GM12878 (cell line): ENCODE data around the gene SLC6A11. TPM values are rescaled to one million over a fixed set of nuclear protein-coding genes. Genes with fewer than 3 reads are reported as not detected.

Experiments
- ATAC-seq: fragments of 200-7000 bp; cut with Tn5 transposase; 3 replicates; pipeline ENCODE4 v1.9.1; 2020; ENCODE audit warnings: mild to moderate bottlenecking, moderate library complexity
- BruUV-seq: library from RNA; stranded (reverse); fragments of 400-500 nt; replicated peaks from 2 replicates; lab custom pipeline; 2021; lab: Mats Ljungman, UMichigan
- CTCF ChIA-PET: fragments of 300-600 bp; sonication (Branson Sonifier 250); formaldehyde crosslinking; extraction: SDS; loops from one replicate; lab custom pipeline; 2021; ENCODE audit warnings: inconsistent platforms; lab: Yijun Ruan, JAX
- POLR2A ChIA-PET: fragments of 350-600 bp; formaldehyde crosslinking; extraction: SDS; loops from one replicate; lab custom pipeline; 2021; ENCODE audit warnings: inconsistent platforms; lab: Charles Lee
- RAD21 ChIA-PET: fragments of 300-600 bp; sonication (Branson Sonifier 250); formaldehyde crosslinking; loops from one replicate; lab custom pipeline; 2023; ENCODE audit warnings: antibody characterized with exemption; ENCODE audit not compliant: unreplicated experiment; lab: Charles Lee
- SMC1A ChIA-PET: fragments of 300-600 bp; sonication (Branson Sonifier 250); formaldehyde crosslinking; loops from one replicate; lab custom pipeline; 2023; ENCODE audit not compliant: unreplicated experiment, uncharacterized antibody; lab: Charles Lee
- DNase-seq: peaks from one replicate; pipeline ENCODE4 v3.0.0-alpha.2; 2011; ENCODE audit warnings: low read depth, low spot score
- FAIRE-seq: peaks from 3 replicates; lab custom pipeline; 2011; peaks lifted over from hg19 to GRCh38; lab: Jason Lieb, UNC
- H2AFZ ChIP-seq: 2 replicates; pipeline ENCODE4 v1.6.0; 2011; ENCODE audit warnings: low read depth, low read length, control low read depth; ENCODE audit not compliant: control insufficient read depth
- H3K27ac ChIP-seq: 2 replicates; pipeline ENCODE4 v1.5.1; 2011; ENCODE audit warnings: control low read depth; ENCODE audit not compliant: control insufficient read depth, insufficient read depth
- H3K27me3 ChIP-seq, 2 experiments: replicated peaks in 1 of 2; 2 replicates each; pipeline versions ENCODE4 v1.6.0 to v1.6.1; 2011; ENCODE audit warnings: low read length in 1 of 2; ENCODE audit not compliant: control insufficient read depth in 2 of 2, insufficient read depth in 2 of 2
- H3K36me3 ChIP-seq, 2 experiments: 2 replicates each; pipeline ENCODE4 v1.5.1; 2011; ENCODE audit warnings: low read length in 1 of 2; ENCODE audit not compliant: control insufficient read depth in 2 of 2, insufficient read depth in 2 of 2
- H3K4me1 ChIP-seq: 2 replicates; pipeline ENCODE4 v1.6.1; 2011; ENCODE audit warnings: mild to moderate bottlenecking, low read length, moderate library complexity, mixed read lengths; ENCODE audit not compliant: control insufficient read depth, insufficient read depth
- H3K4me2 ChIP-seq: 2 replicates; pipeline ENCODE4 v1.6.0; 2011; ENCODE audit warnings: control low read depth; ENCODE audit not compliant: control insufficient read depth, insufficient read depth
- H3K4me3 ChIP-seq: fragments of 200-600 bp; sonication (generic); 2 replicates; pipeline ENCODE4 v1.5.1; 2016
- H3K79me2 ChIP-seq: 2 replicates; pipeline ENCODE4 v1.6.0; 2011; ENCODE audit warnings: low read length; ENCODE audit not compliant: control insufficient read depth, insufficient read depth
- H3K9ac ChIP-seq: 2 replicates; pipeline ENCODE4 v1.8.0; 2011; ENCODE audit warnings: low read length, control low read depth, mixed read lengths; ENCODE audit not compliant: control insufficient read depth, insufficient read depth
- H3K9me3 ChIP-seq: replicated peaks from 3 replicates; pipeline ENCODE4 v1.5.1; 2011; ENCODE audit warnings: mild to moderate bottlenecking, low read length; ENCODE audit not compliant: control insufficient read depth, insufficient read depth
- H4K20me1 ChIP-seq: 2 replicates; pipeline ENCODE4 v1.6.0; 2011; ENCODE audit not compliant: control insufficient read depth, insufficient read depth
- BMI1 ChIP-seq: fragments of 450-650 bp; IDR thresholded peaks from 2 replicates; pipeline ENCODE4 v1.6.1; 2016; ENCODE audit warnings: mild to moderate bottlenecking, moderate library complexity, borderline replicate concordance
- CBFB ChIP-seq: IDR thresholded peaks from 2 replicates; pipeline ENCODE4 v1.6.1; 2016; ENCODE audit warnings: antibody characterized with exemption, low read depth
- EZH2 ChIP-seq: IDR thresholded peaks from 2 replicates; pipeline ENCODE4 v1.6.1; 2012; ENCODE audit warnings: low read depth, mild to moderate bottlenecking, control low read depth, inconsistent platforms, low read length, borderline replicate concordance; ENCODE audit not compliant: control insufficient read depth
- HDGF ChIP-seq: fragments of 450-650 bp; IDR thresholded peaks from 2 replicates; pipeline ENCODE4 v1.6.1; 2016; ENCODE audit warnings: antibody characterized with exemption
- RB1 ChIP-seq: fragments of 450-650 bp; formaldehyde crosslinking; IDR thresholded peaks from 2 replicates; pipeline ENCODE4 v1.6.1; 2017; ENCODE audit warnings: mild to moderate bottlenecking, borderline replicate concordance
- RFX5 ChIP-seq: IDR thresholded peaks from 2 replicates; pipeline ENCODE4 v1.6.1; 2011; ENCODE audit warnings: low read depth, low read length, improper control_type of control experiment
- RUNX3 ChIP-seq: IDR thresholded peaks from 2 replicates; pipeline ENCODE4 v1.6.1; 2012; ENCODE audit warnings: low read length, inconsistent platforms
- SUPT20H ChIP-seq: IDR thresholded peaks from 2 replicates; pipeline ENCODE4 v1.6.1; 2011; ENCODE audit warnings: low read depth, mild to moderate bottlenecking, low read length, moderate library complexity, borderline replicate concordance; ENCODE audit not compliant: control insufficient read depth
- TCF12 ChIP-seq: IDR thresholded peaks from 2 replicates; pipeline ENCODE4 v1.6.1; 2011; ENCODE audit warnings: low read depth, mild to moderate bottlenecking, low read length
- ZNF207 ChIP-seq: fragments of 450-650 bp; IDR thresholded peaks from 2 replicates; pipeline ENCODE4 v1.6.1; 2014; ENCODE audit warnings: antibody characterized with exemption, mild to moderate bottlenecking, borderline replicate concordance
- ZNF274 ChIP-seq: IDR thresholded peaks from one replicate; pipeline ENCODE4 v1.8.0; 2011; ENCODE audit not compliant: insufficient read length, insufficient read depth
- ZNF622 ChIP-seq: fragments of 450-650 bp; IDR thresholded peaks from 2 replicates; pipeline ENCODE4 v1.6.1; 2017; ENCODE audit warnings: mild to moderate bottlenecking, inconsistent platforms
- WGBS: methylation state at CpG from one replicate; pipeline ENCODE4 v1.1.6; 2016; ENCODE audit warnings: low lambda C conversion rate; ENCODE audit not compliant: insufficient replicate concordance, insufficient coverage; ENCODE audit errors: missing lambda C conversion rate; 5-methylcytosine and 5-hydroxymethylcytosine counted together
- in situ Hi-C: fragments of 300-500 bp; cut with MboI; formaldehyde crosslinking; loops from 9 replicates; pipeline ENCODE4 v1.14.3; 2018; ENCODE audit warnings: mixed read lengths
- intact Hi-C: fragments of 100-400 bp; cut with micrococcal nuclease; formaldehyde crosslinking; loops from one replicate; pipeline ENCODE4 v1.14.2; 2022; ENCODE audit not compliant: unreplicated experiment
- polyA plus RNA-seq, 11 experiments: library from polyadenylated mRNA; depleted of rRNA in 4 of 11; unstranded in 6 of 11; stranded (reverse) in 5 of 11; fragments of >200 nt; fragmentation: Nextera tagmentation in 4 of 11; fragmentation: Illumina TruSeq in 1 of 11; extraction: Ambion mirVana in 4 of 11; extraction: Trizol in 1 of 11; gene quantifications; 1 replicate in 1 of 11; 2 replicates in 10 of 11; pipeline versions ENCODE4 v1.2.1 to v1.2.3, GENCODE V29; 2011 to 2016; ENCODE audit warnings: inconsistent platforms in 2 of 11, missing spikeins in 2 of 11, low read depth in 1 of 11
- total RNA-seq, 4 experiments: library from RNA; depleted of rRNA in 3 of 4; stranded (reverse); fragments of >200 nt in 3 of 4; fragmentation: Illumina TruSeq in 1 of 4; extraction: Trizol in 1 of 4; gene quantifications; 2 replicates each; pipeline versions ENCODE4 v1.2.1 to v1.2.3, GENCODE V29; 2013 to 2021
- TF ChIP-seq, protein P1 (sequence below), 3 experiments: IDR thresholded peaks in 2 of 3; conservative IDR thresholded peaks in 1 of 3; 2 replicates each; pipeline ENCODE4 v1.5.1; 2011; ENCODE audit warnings: low read depth in 3 of 3, low read length in 3 of 3, mild to moderate bottlenecking in 3 of 3, control low read depth in 2 of 3, moderate library complexity in 2 of 3, inconsistent platforms in 1 of 3, mixed read lengths in 1 of 3; ENCODE audit not compliant: control insufficient read depth in 2 of 3, insufficient read depth in 1 of 3; ENCODE audit errors: extremely low read depth in 1 of 3
- TF ChIP-seq, protein P2 (sequence below): fragments of 450-650 bp; IDR thresholded peaks from 2 replicates; pipeline ENCODE4 v1.6.1; 2016; ENCODE audit warnings: mild to moderate bottlenecking, moderate library complexity, borderline replicate concordance
- TF ChIP-seq, protein P3 (sequence below): IDR thresholded peaks from 2 replicates; pipeline ENCODE4 v1.6.1; 2011; ENCODE audit warnings: low read depth, low read length, improper control_type of control experiment, borderline replicate concordance
- TF ChIP-seq, protein P4 (sequence below): IDR thresholded peaks from 2 replicates; pipeline ENCODE4 v1.6.1; 2012; ENCODE audit warnings: low read length, inconsistent platforms

Gene SLC6A11
- total and polyA plus RNA-seq, 10 of the 15 experiments (the other 5 are each of a cell fraction or from before 2014, with no cell fraction given) = not detected

DNA sequence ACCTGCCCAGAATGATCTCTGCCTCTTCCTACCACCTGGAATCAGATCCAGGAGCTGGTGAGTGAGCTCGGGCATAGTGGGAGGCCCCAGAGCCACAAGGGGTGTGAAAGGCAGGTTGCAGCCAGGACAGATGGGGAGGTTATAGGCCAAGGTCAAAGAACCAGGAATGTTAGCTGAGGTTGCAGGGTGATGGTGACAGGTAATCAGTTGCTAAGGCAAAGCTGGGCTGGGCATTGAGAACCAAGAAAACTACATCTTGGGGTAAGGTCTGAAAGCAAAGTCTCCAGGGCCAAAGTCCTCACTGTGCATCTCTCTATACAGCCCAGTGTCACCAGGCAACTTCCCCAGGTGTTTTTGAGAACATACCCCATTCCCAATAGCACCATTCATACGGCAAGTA, 38.4 kb upstream of the SLC6A11 start:
- FAIRE-seq = no peak
- Histone ChIP-seq H3K4me2 (no peak overlapping the region), H3K27ac (no peak overlapping the region), H3K9me3 (no peaks in the 10 kb centered on the region), H3K36me3 (no peaks in the 10 kb centered on the region), H3K27me3 (no peaks in the 10 kb centered on the region; a peak in 1 of 4 replicates)
- POLR2A ChIA-PET = interaction anchor here (0.7 kb wide), 1 partner anchor 16 kb away, joined by 9 read pairs; no protein-coding TSS in a partner anchor
- CTCF ChIA-PET = no interaction called here
- TF ChIP-seq SUPT20H (no peak), ZNF274 (no peak), RB1 (no peak), RFX5 (no peak), RUNX3 (no peak), TCF12 (no peak), ZNF622 (no peak), BMI1 (no peak), ZNF207 (no peak), CBFB (no peak), EZH2 (no peak), HDGF (no peak)
- TF ChIP-seq, protein P1, sequence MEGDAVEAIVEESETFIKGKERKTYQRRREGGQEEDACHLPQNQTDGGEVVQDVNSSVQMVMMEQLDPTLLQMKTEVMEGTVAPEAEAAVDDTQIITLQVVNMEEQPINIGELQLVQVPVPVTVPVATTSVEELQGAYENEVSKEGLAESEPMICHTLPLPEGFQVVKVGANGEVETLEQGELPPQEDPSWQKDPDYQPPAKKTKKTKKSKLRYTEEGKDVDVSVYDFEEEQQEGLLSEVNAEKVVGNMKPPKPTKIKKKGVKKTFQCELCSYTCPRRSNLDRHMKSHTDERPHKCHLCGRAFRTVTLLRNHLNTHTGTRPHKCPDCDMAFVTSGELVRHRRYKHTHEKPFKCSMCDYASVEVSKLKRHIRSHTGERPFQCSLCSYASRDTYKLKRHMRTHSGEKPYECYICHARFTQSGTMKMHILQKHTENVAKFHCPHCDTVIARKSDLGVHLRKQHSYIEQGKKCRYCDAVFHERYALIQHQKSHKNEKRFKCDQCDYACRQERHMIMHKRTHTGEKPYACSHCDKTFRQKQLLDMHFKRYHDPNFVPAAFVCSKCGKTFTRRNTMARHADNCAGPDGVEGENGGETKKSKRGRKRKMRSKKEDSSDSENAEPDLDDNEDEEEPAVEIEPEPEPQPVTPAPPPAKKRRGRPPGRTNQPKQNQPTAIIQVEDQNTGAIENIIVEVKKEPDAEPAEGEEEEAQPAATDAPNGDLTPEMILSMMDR (IDR thresholded peaks at IDR 0.05 in 2 of 3, conservative IDR thresholded peaks at IDR 0.05 in 1 of 3; ENCODE audit: control insufficient read depth in 2 of 3, extremely low read depth in 1 of 3, insufficient read depth in 1 of 3, low read depth in 3 of 3, low read length in 3 of 3) = no peak
- TF ChIP-seq, protein P2, sequence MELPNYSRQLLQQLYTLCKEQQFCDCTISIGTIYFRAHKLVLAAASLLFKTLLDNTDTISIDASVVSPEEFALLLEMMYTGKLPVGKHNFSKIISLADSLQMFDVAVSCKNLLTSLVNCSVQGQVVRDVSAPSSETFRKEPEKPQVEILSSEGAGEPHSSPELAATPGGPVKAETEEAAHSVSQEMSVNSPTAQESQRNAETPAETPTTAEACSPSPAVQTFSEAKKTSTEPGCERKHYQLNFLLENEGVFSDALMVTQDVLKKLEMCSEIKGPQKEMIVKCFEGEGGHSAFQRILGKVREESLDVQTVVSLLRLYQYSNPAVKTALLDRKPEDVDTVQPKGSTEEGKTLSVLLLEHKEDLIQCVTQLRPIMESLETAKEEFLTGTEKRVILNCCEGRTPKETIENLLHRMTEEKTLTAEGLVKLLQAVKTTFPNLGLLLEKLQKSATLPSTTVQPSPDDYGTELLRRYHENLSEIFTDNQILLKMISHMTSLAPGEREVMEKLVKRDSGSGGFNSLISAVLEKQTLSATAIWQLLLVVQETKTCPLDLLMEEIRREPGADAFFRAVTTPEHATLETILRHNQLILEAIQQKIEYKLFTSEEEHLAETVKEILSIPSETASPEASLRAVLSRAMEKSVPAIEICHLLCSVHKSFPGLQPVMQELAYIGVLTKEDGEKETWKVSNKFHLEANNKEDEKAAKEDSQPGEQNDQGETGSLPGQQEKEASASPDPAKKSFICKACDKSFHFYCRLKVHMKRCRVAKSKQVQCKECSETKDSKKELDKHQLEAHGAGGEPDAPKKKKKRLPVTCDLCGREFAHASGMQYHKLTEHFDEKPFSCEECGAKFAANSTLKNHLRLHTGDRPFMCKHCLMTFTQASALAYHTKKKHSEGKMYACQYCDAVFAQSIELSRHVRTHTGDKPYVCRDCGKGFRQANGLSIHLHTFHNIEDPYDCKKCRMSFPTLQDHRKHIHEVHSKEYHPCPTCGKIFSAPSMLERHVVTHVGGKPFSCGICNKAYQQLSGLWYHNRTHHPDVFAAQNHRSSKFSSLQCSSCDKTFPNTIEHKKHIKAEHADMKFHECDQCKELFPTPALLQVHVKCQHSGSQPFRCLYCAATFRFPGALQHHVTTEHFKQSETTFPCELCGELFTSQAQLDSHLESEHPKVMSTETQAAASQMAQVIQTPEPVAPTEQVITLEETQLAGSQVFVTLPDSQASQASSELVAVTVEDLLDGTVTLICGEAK = no peak
- TF ChIP-seq, protein P3, sequence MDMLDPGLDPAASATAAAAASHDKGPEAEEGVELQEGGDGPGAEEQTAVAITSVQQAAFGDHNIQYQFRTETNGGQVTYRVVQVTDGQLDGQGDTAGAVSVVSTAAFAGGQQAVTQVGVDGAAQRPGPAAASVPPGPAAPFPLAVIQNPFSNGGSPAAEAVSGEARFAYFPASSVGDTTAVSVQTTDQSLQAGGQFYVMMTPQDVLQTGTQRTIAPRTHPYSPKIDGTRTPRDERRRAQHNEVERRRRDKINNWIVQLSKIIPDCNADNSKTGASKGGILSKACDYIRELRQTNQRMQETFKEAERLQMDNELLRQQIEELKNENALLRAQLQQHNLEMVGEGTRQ = no peak
- TF ChIP-seq, protein P4, sequence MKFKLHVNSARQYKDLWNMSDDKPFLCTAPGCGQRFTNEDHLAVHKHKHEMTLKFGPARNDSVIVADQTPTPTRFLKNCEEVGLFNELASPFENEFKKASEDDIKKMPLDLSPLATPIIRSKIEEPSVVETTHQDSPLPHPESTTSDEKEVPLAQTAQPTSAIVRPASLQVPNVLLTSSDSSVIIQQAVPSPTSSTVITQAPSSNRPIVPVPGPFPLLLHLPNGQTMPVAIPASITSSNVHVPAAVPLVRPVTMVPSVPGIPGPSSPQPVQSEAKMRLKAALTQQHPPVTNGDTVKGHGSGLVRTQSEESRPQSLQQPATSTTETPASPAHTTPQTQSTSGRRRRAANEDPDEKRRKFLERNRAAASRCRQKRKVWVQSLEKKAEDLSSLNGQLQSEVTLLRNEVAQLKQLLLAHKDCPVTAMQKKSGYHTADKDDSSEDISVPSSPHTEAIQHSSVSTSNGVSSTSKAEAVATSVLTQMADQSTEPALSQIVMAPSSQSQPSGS = no peak
- TF ChIP-seq, all 136 proteins: peak for 0
- H3K79me2 ChIP-seq = no peaks in the 10 kb centered on the region
- ATAC-seq (no peak), DNase-seq (no peak)
- in situ Hi-C loops (no loop called here), intact Hi-C loops (no loop called here)
- H3K4me3 ChIP-seq = no peak overlapping the region
- H3K9ac ChIP-seq = no peak overlapping the region
- no peaks in the 10 kb centered on the region for H3K4me1 ChIP-seq
- no TSS peak for BruUV-seq
- 14% methylated on average over 2 of the region's 2 CpGs for WGBS
- H2AFZ ChIP-seq = no peak overlapping the region
- no peaks in the 10 kb centered on the region for H4K20me1 ChIP-seq
- RAD21 ChIA-PET = no interaction called here
- SMC1A ChIA-PET = no interaction called here
